IMR-90 (cell line): ENCODE measurements around the gene NKAIN4. TPM values are rescaled to one million over a fixed set of nuclear protein-coding genes. Genes with fewer than 3 reads are reported as not detected.

Experiments
- ATAC-seq: fragments of 200-7000 bp; cut with Tn5 transposase; 2 replicates; pipeline ENCODE4 v1.9.1; 2020; ENCODE audit warnings: low read depth, mild to moderate bottlenecking, moderate library complexity
- BruUV-seq: library from RNA; stranded (reverse); fragments of 400-500 nt; replicated peaks from 2 replicates; lab custom pipeline; 2021; lab: Mats Ljungman, UMichigan
- CTCF ChIA-PET: fragments of 300-600 bp; formaldehyde crosslinking; extraction: SDS; loops from one replicate; lab custom pipeline; 2021; ENCODE audit warnings: antibody characterized with exemption; lab: Yijun Ruan, JAX
- POLR2A ChIA-PET: fragments of 300-600 bp; sonication (Branson Sonifier 250); formaldehyde crosslinking; loops from one replicate; lab custom pipeline; 2022; ENCODE audit warnings: antibody characterized with exemption; ENCODE audit not compliant: unreplicated experiment; lab: Charles Lee
- DNase-seq: peaks from one replicate; pipeline ENCODE4 v3.0.0; 2013
- H2AFZ ChIP-seq: replicated peaks from 2 replicates; pipeline ENCODE3; 2013; ENCODE audit warnings: low read length, mild to moderate bottlenecking; ENCODE audit not compliant: poor library complexity
- H2AK5ac ChIP-seq: 2 replicates; pipeline ENCODE4 v1.6.1; 2013; ENCODE audit warnings: low read depth, low read length, inconsistent platforms
- H2AK9ac ChIP-seq: replicated peaks from 2 replicates; pipeline ENCODE3; 2013; ENCODE audit warnings: mild to moderate bottlenecking, low read depth, low read length, moderate library complexity; ENCODE audit not compliant: poor library complexity
- H2BK120ac ChIP-seq: 2 replicates; pipeline ENCODE4 v1.6.1; 2013; ENCODE audit warnings: low read depth, low read length, inconsistent platforms
- H2BK15ac ChIP-seq: 3 replicates; pipeline ENCODE4 v1.6.1; 2013; ENCODE audit warnings: low read depth, low read length, inconsistent platforms
- H2BK20ac ChIP-seq: 2 replicates; pipeline ENCODE4 v1.6.1; 2013; ENCODE audit warnings: low read depth, mild to moderate bottlenecking, inconsistent platforms, low read length, moderate library complexity
- H2BK5ac ChIP-seq: 2 replicates; pipeline ENCODE4 v1.6.1; 2013; ENCODE audit warnings: mild to moderate bottlenecking, low read depth, low read length, inconsistent platforms; ENCODE audit not compliant: poor library complexity, severe bottlenecking
- H3K14ac ChIP-seq: replicated peaks from 2 replicates; pipeline ENCODE4 v1.6.1; 2013; ENCODE audit warnings: low read depth, low read length, inconsistent platforms
- H3K18ac ChIP-seq: 2 replicates; pipeline ENCODE4 v1.6.1; 2013; ENCODE audit warnings: low read depth, low read length, control low read depth
- H3K23ac ChIP-seq: 2 replicates; pipeline ENCODE4 v1.6.1; 2013; ENCODE audit warnings: low read depth, low read length, inconsistent platforms
- H3K27ac ChIP-seq: 2 replicates; pipeline ENCODE4 v1.5.1; 2013; ENCODE audit warnings: mild to moderate bottlenecking, control low read depth, low read length; ENCODE audit not compliant: insufficient read depth
- H3K27me3 ChIP-seq: 2 replicates; pipeline ENCODE4 v1.6.1; 2013; ENCODE audit warnings: low read length; ENCODE audit not compliant: control insufficient read depth, insufficient read depth
- H3K36me3 ChIP-seq: 2 replicates; pipeline ENCODE4 v1.6.1; 2013; ENCODE audit warnings: low read length, mixed read lengths; ENCODE audit not compliant: control insufficient read depth, insufficient read depth
- H3K4ac ChIP-seq: 2 replicates; pipeline ENCODE4 v1.6.1; 2013; ENCODE audit warnings: low read depth, low read length, inconsistent platforms
- H3K4me1 ChIP-seq: 2 replicates; pipeline ENCODE4 v1.6.1; 2013; ENCODE audit warnings: low read length, mixed read lengths; ENCODE audit not compliant: control insufficient read depth, insufficient read depth
- H3K4me2 ChIP-seq: 2 replicates; pipeline ENCODE4 v1.6.1; 2013; ENCODE audit warnings: low read depth, mild to moderate bottlenecking, control low read depth, low read length, moderate library complexity
- H3K4me3 ChIP-seq: 2 replicates; pipeline ENCODE4 v1.5.1; 2013; ENCODE audit warnings: low read depth, mild to moderate bottlenecking, control low read depth, low read length, moderate library complexity; ENCODE audit not compliant: insufficient read depth
- H3K56ac ChIP-seq: 2 replicates; pipeline ENCODE4 v1.6.1; 2013; ENCODE audit warnings: low read length, inconsistent platforms; ENCODE audit not compliant: insufficient read depth; ENCODE audit errors: extremely low read depth
- H3K79me1 ChIP-seq, 2 experiments: 2 replicates each; pipeline ENCODE4 v1.6.1; 2013; ENCODE audit warnings: low read length in 2 of 2, inconsistent platforms in 1 of 2, low read depth in 1 of 2
- H3K9ac ChIP-seq: 2 replicates; pipeline ENCODE4 v1.6.1; 2013; ENCODE audit warnings: low read depth, low read length, control low read depth
- H3K9me1 ChIP-seq: 2 replicates; pipeline ENCODE4 v1.6.1; 2013; ENCODE audit warnings: low read length, inconsistent platforms; ENCODE audit not compliant: insufficient read depth
- H3K9me3 ChIP-seq: 2 replicates; pipeline ENCODE4 v1.6.1; 2013; ENCODE audit warnings: low read length; ENCODE audit not compliant: control insufficient read depth, insufficient read depth
- H4K20me1 ChIP-seq: 2 replicates; pipeline ENCODE4 v1.6.1; 2013; ENCODE audit warnings: low read length, inconsistent platforms; ENCODE audit not compliant: insufficient read depth
- H4K5ac ChIP-seq: 2 replicates; pipeline ENCODE4 v1.6.1; 2013; ENCODE audit warnings: mild to moderate bottlenecking, low read depth, low read length, control low read depth
- H4K8ac ChIP-seq, 2 experiments: 2 replicates each; pipeline ENCODE4 v1.6.1; 2013; ENCODE audit warnings: low read depth in 2 of 2, low read length in 2 of 2, control low read depth in 1 of 2, inconsistent platforms in 1 of 2
- H4K91ac ChIP-seq: 2 replicates; pipeline ENCODE4 v1.6.1; 2013; ENCODE audit warnings: low read depth, low read length, inconsistent platforms; ENCODE audit not compliant: insufficient read depth
- CEBPB ChIP-seq: IDR thresholded peaks from 2 replicates; pipeline ENCODE4 v1.6.1; 2012; ENCODE audit warnings: low read depth, low read length, improper control_type of control experiment
- CHD1 ChIP-seq: IDR thresholded peaks from 2 replicates; pipeline ENCODE4 v1.6.1; 2012; ENCODE audit warnings: low read depth, low read length, improper control_type of control experiment
- CTCF ChIP-seq: conservative IDR thresholded peaks from 2 replicates; pipeline ENCODE4 v1.5.1; 2012; ENCODE audit warnings: mild to moderate bottlenecking, low read depth, low read length, improper control_type of control experiment
- ELK1 ChIP-seq: fragments of 150-350 bp; IDR thresholded peaks from 2 replicates; pipeline ENCODE4 v1.6.1; 2016; ENCODE audit warnings: low read depth, mild to moderate bottlenecking, low read length, moderate library complexity, borderline replicate concordance
- FOS ChIP-seq: fragments of 150-350 bp; IDR thresholded peaks from 2 replicates; pipeline ENCODE4 v1.6.1; 2016; ENCODE audit warnings: low read depth, low read length
- MAFK ChIP-seq: IDR thresholded peaks from 2 replicates; pipeline ENCODE4 v1.6.1; 2012; ENCODE audit warnings: low read depth, low read length, improper control_type of control experiment
- MAZ ChIP-seq: IDR thresholded peaks from 2 replicates; pipeline ENCODE4 v1.6.1; 2012; ENCODE audit warnings: low read depth, mild to moderate bottlenecking, low read length, improper control_type of control experiment, moderate library complexity, borderline replicate concordance
- MXI1 ChIP-seq: IDR thresholded peaks from 2 replicates; pipeline ENCODE4 v1.6.1; 2012; ENCODE audit warnings: low read depth, mild to moderate bottlenecking, low read length, moderate library complexity, borderline replicate concordance
- NFE2L2 ChIP-seq: fragments of 150-350 bp; IDR thresholded peaks from 2 replicates; pipeline ENCODE4 v1.6.1; 2016; ENCODE audit warnings: low read depth, mild to moderate bottlenecking, low read length
- POLR2A ChIP-seq: IDR thresholded peaks from 2 replicates; pipeline ENCODE4 v1.6.1; 2012; ENCODE audit warnings: mild to moderate bottlenecking, low read depth, low read length
- RAD21 ChIP-seq: IDR thresholded peaks from 2 replicates; pipeline ENCODE4 v1.6.1; 2012; ENCODE audit warnings: low read length, improper control_type of control experiment
- RCOR1 ChIP-seq: IDR thresholded peaks from 2 replicates; pipeline ENCODE4 v1.6.1; 2012; ENCODE audit warnings: mild to moderate bottlenecking, low read length, improper control_type of control experiment; ENCODE audit not compliant: insufficient replicate concordance
- RFX5 ChIP-seq: IDR thresholded peaks from 2 replicates; pipeline ENCODE4 v1.8.0; 2012; ENCODE audit warnings: low read depth, mild to moderate bottlenecking, low read length, moderate library complexity
- SMC3 ChIP-seq: fragments of 150-350 bp; IDR thresholded peaks from 2 replicates; pipeline ENCODE4 v1.6.1; 2016; ENCODE audit warnings: low read depth, mild to moderate bottlenecking, antibody characterized with exemption, low read length, moderate library complexity
- USF2 ChIP-seq: fragments of 150-350 bp; IDR thresholded peaks from 2 replicates; pipeline ENCODE4 v1.6.1; 2017; ENCODE audit warnings: mild to moderate bottlenecking, antibody characterized with exemption, low read length, low read depth
- WGBS, 2 experiments: methylation state at CpG; one replicate each; pipeline versions ENCODE4 v1.1.5 to v1.1.7; 2013; ENCODE audit warnings: missing lambda C conversion rate in 2 of 2; ENCODE audit not compliant: insufficient read length in 1 of 2; ENCODE audit errors: extremely low coverage in 2 of 2; 5-methylcytosine and 5-hydroxymethylcytosine counted together
- dilution Hi-C: fragments of 300-500 bp; cut with HindIII; formaldehyde crosslinking; loops from one replicate; pipeline ENCODE4 v1.14.3; 2018; ENCODE audit warnings: low sequenced_read_pairs; ENCODE audit not compliant: unreplicated experiment
- in situ Hi-C: fragments of 300-500 bp; cut with MboI; formaldehyde crosslinking; loops from 3 replicates; pipeline ENCODE4 v1.14.3; 2019; ENCODE audit warnings: low sequenced_read_pairs, inconsistent platforms, mixed read lengths
- intact Hi-C: fragments of 100-400 bp; cut with micrococcal nuclease; formaldehyde crosslinking; loops from 2 replicates; pipeline ENCODE4 v1.10.0; 2022
- polyA plus RNA-seq, 3 experiments: library from polyadenylated mRNA; depleted of rRNA; stranded (reverse); fragments of >200 nt; gene quantifications; 2 replicates each; pipeline ENCODE4 v1.2.3, GENCODE V29; 2012; ENCODE audit warnings: low replicate concordance in 1 of 3
- total RNA-seq: library from RNA; depleted of rRNA; stranded (reverse); fragments of >200 nt; gene quantifications from 2 replicates; pipeline ENCODE4 v1.2.3, GENCODE V29; 2012

Gene NKAIN4
- total and polyA plus RNA-seq, 2 of the 4 experiments (the other 2 are of a cell fraction) = not detected

GRCh38 chr20:63284544-63284949, 30.3 kb upstream of the NKAIN4 start:
- Histone ChIP-seq H3K4me3 (no peak overlapping the region), H3K4ac (no peak overlapping the region), H2AFZ (no peak overlapping the region), H3K9ac (no peak overlapping the region), H2BK5ac (no peak overlapping the region), H2BK120ac (no peak overlapping the region), H4K91ac (no peak overlapping the region), H3K9me1 (no peaks in the 10 kb centered on the region), H2AK9ac (no peak overlapping the region), H2BK15ac (no peak overlapping the region), H2BK20ac (no peak overlapping the region), H3K4me1 (no peaks in the 10 kb centered on the region), H3K36me3 (peaks cover 85% of the 10 kb centered on the region), H3K23ac (no peak overlapping the region), H3K14ac (no peak overlapping the region), H4K8ac (no peak overlapping the region), H3K4me2 (no peak overlapping the region), H3K27me3 (no peaks in the 10 kb centered on the region), H3K56ac (no peak overlapping the region), H3K79me1 (peaks cover 10 to 30% of the 10 kb centered on the region in 2 experiments; a peak in 3 of 4 replicates), H4K5ac (no peak overlapping the region), H3K9me3 (no peaks in the 10 kb centered on the region), H3K27ac (no peak overlapping the region), H4K20me1 (peaks cover 58% of the 10 kb centered on the region), H2AK5ac (no peak overlapping the region), H3K18ac (no peak overlapping the region)
- no peak for DNase-seq
- in situ Hi-C loops (no loop called here), dilution Hi-C loops (no loop called here), intact Hi-C loops (no loop called here)
- CTCF ChIA-PET = no interaction called here
- no TSS peak for BruUV-seq
- ATAC-seq = no peak
- TF ChIP-seq MAZ = no peak
- no peak for TF ChIP-seq SMC3
- no peak for TF ChIP-seq RFX5
- no peak for TF ChIP-seq CHD1
- no peak for TF ChIP-seq NFE2L2
- TF ChIP-seq POLR2A = no peak
- TF ChIP-seq USF2 = no peak
- no peak for TF ChIP-seq CTCF
- no peak for TF ChIP-seq FOS
- no peak for TF ChIP-seq RCOR1
- no peak for TF ChIP-seq RAD21
- TF ChIP-seq MXI1 = no peak
- no peak for TF ChIP-seq ELK1
- TF ChIP-seq CEBPB = no peak
- TF ChIP-seq MAFK = no peak
- POLR2A ChIA-PET = no interaction called here
- WGBS, 2 experiments = 84% methylated on average over 18 of the region's 25 CpGs; no CpG with 5 or more reads in 1 of the 2 experiments
